Dermis blood vessel endothelial cell (primary cell): ENCODE data around the gene MAMDC2. TPM values are rescaled to one million over a fixed set of nuclear protein-coding genes. Genes with fewer than 3 reads are reported as not detected.

ENCODE experiments used
- DNase-seq: peaks from one replicate; pipeline ENCODE4 v3.0.0; 2010
- total RNA-seq: library from RNA; depleted of rRNA; stranded (reverse); fragments of >200 nt; gene quantifications from 2 replicates; pipeline ENCODE4 v1.2.3, GENCODE V29; 2014

Gene MAMDC2
- total RNA-seq, 1 donor from 2014 or later: 2.9 TPM

DNA sequence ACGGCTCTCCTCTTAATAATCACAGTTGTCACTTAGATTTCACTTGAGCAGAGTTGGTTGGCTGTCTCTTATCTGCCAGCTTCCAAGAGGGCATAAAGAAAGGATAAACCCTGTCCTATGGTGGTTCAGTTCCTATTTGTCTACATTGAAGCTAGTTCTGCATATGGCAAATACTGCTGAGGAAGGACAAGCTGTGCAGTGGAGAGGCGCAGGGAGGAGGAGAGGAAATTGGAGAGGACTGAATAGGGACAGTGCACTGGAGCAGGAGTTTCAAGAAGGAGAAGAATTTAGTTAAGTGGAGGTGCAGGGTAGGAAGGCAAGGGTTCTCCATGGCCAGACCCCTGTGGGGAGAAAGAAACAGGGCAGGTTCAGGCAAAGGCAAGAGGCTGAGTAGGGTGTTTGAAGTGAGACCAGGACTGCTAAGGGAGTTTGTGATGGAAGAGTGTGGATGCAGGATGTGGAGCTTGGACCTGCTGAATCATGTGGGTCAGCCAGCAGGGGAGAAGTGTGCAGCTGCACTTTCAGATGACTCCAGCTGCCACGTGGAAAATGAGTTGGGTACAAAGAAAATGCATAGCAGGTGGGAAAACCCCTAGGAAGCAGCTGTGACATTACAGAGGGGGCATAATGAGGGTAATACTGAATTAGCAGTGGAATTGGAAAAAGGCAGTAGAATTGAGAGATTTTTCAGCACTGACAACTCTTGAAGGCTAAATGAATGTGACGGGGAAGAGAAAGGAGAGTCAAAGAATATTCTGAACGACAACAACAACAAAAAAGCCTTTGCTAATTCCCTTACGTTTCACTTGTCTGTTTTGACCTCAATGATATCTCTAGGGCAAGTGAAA lies 66.8 kb downstream of the MAMDC2 start:
- DNase-seq: peak; percentile 77

GRCh38 chr9:70111042-70111602 lies 67.5 kb downstream of the MAMDC2 start:
- peak; percentile 88 for DNase-seq

GRCh38 chr9:70111641-70112236 lies 68.1 kb downstream of the MAMDC2 start:
- peak; percentile 18 for DNase-seq

- DNase-seq: peak; percentile 16
Observed at GRCh38 chr9:70112981-70113380, 69.3 kb downstream of the MAMDC2 start.

GRCh38 chr9:70113403-70114022 lies 69.9 kb downstream of the MAMDC2 start:
- DNase-seq: peak; percentile 83

DNA sequence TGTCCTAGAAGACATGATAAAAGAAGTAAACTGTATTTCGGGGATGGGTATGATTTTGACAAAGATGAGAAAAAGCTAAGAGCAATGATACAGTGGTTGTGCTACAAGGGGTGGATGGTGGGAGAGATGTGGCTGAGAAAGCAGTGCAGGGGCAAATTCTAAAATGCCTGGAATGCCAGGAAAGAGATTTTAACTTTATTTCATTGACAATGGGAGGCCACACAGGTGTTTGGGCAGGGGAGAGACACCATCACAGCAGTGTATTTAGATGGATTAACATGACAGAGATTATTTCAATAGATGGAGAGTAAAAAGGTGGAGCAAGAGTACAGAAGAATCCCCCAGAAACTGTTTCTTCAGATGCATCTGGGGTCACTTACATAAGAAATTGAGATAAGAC lies 71.2 kb downstream of the MAMDC2 start:
- DNase-seq: no peak

DNA sequence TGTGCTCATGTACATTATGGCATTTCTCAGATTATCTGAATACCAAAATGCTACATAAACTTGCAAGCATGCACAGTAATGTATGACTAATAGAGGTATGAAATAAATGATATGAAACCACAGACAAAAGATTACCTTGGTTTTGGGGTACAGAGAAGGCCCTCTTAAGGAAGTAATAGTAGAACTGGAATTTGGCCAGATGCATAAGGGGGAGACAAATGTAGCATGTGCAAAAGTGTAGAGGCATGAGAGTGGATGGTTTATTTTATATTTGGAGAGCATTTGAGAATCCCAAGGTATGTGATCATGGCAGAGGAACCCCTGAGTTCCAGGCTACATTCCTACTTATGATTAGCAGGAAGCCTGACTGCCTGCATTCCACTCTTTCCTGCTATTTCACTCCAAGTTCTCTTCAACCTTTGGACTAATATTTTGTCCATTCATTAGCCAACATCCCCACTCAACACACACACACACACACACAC lies 74.2 kb downstream of the MAMDC2 start:
- DNase-seq: peak; percentile 64

DNA sequence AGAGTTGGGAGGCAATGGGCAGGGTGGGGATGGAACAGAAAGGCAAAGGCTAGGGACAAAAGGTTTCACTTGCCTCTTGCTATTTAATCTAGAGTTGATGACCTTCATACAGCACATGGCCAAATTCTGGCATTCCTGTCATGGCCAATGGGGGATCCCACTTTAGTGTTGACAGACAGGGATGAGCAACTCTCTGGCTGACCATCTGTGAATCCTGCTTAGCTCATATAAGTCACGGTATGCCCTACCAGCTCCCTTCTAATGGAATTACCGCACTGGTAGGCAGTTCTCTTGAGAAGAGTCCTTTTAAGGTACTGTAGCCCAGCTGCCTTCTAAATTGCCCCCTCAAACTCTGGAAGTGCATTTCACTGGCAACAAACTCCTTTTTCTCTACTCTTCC lies 76.1 kb downstream of the MAMDC2 start:
- DNase-seq: no peak

- DNase-seq: peak; percentile 70
Observed at GRCh38 chr9:70120834-70121510, 77.3 kb downstream of the MAMDC2 start.

- no peak for DNase-seq
Observed at GRCh38 chr9:70121818-70122436, 78.3 kb downstream of the MAMDC2 start.

- DNase-seq: no peak
Observed at GRCh38 chr9:70123695-70124094, 80.0 kb downstream of the MAMDC2 start.

DNA sequence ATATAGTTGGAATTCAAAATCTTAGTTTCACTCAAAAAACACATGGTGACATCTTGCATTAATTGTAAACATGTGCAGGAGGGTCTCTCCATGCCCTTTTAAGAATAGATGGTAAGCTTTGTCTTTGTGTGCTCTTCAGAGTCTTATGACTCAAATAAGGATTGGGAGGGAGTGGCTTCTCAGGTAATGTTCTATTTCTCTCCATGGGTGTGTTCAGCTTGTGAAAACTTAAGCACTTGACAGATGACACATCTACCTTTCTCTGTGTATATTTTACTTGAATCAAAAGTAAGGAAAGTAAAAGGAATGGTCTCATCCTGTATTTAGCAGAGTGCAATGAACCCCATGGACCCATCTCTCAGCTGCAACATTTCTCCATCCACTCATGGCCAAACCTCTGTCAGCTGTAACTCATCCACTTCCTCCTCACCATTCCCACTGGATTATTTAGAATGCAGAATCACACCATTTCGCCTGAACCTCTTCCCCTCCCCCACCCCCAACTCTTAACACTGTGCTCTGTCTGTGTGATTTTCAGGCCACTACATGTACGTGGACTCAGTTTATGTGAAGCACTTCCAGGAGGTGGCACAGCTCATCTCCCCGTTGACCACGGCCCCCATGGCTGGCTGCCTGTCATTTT lies 82.1 kb downstream of the MAMDC2 start:
- no peak for DNase-seq

DNA sequence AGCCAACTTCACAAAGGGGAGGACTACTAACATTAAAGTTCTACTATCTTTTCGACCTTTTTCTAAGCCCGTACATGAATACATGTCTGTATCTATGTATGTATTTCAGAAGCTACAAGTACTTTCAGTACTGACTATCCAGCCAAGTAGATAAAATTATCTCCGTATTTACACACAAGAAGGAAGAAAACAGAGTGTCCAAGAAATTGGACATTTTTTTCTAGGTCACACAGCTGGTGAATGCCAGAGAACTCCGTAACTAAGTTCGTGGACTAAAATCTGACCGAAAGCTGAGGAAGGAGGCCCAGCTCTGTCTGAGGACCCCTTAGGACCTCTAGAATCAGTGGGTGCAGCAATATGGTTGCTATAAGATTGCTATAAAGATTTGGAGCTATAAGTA lies 83.4 kb downstream of the MAMDC2 start:
- no peak for DNase-seq

DNA sequence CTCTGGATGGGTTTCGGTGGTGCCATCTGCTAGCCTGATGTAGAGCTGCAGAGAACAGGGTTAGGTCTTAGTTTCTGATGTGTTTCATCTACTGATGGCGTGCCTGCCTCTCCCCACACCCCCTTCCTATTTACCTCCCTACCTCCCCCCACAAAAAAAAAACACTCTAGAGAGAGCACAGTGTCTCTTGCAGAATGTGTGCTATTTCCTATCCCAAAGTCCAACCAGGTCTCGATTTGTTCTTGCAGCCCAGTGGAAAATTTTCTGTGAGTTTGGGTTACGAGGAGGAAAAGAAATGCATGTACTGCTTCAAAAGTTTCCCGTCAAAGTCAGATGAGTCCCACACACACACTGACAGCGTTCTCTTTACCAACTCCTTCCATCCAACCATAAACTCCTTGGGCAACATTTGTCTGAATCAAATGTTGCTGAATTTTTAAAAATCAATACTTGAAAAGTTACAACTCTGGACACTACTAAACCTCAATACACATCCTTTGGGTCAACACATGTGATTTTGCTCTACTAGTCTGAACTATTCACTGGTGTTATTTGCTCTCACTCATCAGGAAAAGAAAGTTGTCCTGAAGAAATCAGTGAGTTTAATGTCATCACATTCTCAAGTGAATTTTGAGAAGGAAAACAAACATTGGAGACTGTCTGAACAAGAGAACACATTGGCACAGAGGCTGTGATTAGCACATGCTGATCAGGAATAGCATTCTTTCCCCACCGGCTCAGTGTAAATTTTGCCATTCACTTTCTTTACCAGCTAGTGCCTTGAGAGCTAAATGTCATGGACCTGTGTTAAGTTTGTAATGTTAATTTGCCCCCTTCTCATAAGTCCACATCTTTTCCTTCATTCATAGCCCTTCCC lies 84.1 kb downstream of the MAMDC2 start:
- no peak for DNase-seq

DNA sequence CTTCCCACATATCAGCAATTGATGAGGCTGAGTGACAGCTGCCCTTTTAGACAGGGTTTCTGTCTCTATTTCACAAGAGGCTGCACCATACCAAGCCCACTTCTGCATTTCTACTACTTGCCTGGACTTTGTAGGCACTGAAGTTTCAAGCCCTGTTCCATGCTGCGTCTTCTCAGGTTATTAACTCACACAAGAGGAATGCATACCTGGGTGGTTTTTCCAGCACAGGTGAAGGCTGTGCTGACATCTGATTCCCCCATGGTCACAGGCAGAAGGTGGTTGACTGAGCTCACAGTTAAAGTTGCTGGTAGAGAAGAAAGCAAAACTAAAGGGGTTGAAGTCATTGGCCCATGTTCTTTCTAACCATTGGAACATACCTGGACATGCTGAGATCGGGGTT lies 86.6 kb downstream of the MAMDC2 start:
- DNase-seq: no peak

DNA sequence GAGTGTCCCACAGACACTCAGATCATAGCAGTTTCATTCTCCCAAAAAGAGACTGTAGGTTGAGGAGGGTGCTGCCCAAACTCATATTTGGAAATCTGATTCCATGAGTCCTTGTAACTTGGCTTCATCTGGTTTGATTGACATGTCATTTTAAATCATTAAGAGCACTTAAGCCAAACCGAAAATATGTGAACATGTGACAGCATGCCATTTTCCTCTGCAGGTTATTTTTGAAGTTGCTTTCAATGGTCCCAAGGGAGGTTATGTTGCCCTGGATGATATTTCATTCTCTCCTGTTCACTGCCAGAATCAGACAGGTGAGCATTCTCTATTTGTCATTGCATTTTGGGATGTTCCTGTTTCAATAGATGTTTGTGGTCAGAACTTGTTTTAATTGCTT lies 87.6 kb downstream of the MAMDC2 start:
- DNase-seq: no peak

DNA sequence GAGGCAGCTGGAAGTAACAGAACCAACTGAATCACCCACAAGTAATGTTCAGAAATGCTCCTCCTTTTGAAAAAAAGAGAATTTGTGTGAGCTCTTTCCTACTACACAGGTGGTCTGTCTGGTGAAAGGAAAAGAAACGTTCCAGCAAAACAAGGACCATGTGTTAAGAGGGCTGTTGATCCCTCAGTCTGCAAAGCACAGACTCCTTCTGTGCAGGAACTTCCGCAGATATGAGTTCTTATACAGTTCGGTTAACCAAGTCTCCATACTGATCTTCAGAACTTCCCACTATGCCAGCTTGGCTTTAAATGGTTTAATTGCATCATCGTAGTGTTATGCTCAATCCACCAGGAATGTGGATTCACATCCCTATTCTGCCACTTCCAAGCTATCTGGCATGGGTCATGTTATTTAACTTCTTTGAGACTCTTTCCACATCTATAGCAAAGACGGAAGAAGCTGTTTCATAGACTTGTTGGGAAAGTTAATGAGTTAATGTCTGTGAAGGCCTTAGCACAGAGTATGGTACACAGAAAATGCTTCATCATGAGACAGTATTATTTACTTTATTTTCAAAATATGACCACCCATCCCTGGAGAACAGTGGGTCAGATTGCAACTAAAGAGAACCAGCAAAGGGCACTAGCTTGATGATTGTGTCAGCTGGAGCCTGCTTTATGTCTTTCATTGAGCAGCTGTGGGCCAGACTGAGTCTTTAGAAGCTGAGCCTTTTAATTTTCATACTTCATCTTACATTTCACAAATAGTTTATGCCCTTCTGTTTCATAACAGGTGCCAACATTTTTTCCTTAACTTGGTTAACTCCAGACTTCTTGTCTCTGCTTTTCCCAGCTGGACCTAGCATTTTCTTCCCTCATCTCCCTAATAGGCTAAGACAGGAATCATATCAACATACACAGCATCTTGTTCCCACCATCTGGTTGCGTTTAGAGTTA lies 89.9 kb downstream of the MAMDC2 start:
- no peak for DNase-seq

DNA sequence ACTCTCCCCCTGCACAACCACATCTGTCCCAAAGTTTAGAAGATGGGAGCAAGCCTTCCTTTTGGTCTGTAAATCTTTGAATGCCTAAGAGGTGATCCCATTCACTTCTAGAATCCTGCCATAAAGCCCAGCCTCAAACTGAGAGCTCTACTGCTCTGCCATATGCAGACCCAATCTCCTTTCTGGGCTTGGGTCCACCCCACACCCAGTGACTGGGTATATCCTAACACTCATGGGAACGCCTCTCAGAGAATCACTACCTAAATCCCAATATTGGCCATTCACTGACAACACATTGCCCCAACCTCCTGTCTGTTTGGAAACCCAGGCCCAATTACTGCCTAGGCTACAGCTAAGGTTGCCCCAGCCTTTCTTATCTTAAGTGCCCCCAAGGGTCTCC lies 90.7 kb downstream of the MAMDC2 start:
- no peak for DNase-seq

GRCh38 chr9:70135176-70135575 lies 91.5 kb downstream of the MAMDC2 start:
- no peak for DNase-seq

DNA sequence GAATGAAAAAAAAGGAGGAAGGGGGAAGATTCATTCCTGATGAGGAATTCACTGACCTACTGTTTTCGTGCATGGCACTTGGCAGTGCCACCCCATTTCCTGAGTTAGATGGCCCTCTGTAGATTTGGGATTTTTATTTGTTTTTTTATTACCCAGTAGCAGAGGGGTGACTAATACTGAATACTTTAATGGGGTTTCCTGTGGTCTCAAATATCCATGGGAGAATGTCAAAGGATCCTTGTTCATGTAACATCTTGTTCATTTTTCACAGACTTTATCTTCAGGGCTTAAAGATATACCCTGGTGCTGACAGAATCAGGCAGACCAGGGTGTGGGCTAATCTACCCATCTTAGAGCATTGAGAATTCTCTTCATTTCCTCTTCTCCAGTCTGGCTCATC lies 93.0 kb downstream of the MAMDC2 start:
- DNase-seq: peak; percentile 47
